ENCODE data around the gene GIMAP6.
"Not testable (repeated sequence)": the region's sequence is repeated elsewhere in the genome, so short reads cannot be mapped to it uniquely, and the experiment has no call there.

Gene GIMAP6

GRCh38 chr7:150585199-150585598 lies 47.0 kb downstream of the GIMAP6 start:
- no peak for DNase-seq (ENCODE audit: low read depth in 2 of 2)

DNA sequence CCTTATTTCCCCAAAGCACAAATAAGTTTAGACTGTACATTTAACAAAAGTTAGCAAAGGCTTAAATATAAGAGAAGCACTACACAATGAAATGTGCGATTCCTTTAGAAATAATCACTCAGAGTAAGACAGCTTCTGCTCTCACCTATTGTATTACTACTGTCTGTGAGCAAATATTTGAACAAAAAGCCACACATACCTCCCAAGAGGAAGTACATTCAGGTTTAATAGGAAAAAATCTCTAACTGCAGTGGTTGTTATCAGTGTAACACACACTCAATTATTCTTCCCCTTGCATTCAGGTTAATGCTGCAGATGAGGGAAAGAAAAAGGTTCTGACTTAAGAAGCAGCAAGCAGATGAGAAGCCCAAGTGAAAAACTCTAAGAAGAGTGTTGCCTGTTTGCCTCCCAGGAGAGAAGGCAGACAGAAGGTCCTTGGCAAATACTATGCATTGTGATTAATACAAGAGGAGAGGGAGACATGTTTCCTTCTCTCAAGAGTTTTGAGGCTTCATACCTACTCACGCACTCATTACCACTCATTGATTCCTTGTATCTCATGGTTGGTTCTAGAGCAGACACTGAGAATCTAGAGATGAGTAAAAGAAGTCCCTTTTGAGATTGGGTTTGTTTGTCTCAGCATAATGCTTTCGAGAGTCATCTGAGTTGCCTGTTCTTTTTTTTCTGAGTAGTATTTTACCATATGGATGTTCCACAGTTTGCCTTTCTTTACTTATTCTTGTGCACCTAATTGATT lies 51.4 kb downstream of the GIMAP6 start:
- no peak for DNase-seq (ENCODE audit: low read depth in 2 of 2)

DNA sequence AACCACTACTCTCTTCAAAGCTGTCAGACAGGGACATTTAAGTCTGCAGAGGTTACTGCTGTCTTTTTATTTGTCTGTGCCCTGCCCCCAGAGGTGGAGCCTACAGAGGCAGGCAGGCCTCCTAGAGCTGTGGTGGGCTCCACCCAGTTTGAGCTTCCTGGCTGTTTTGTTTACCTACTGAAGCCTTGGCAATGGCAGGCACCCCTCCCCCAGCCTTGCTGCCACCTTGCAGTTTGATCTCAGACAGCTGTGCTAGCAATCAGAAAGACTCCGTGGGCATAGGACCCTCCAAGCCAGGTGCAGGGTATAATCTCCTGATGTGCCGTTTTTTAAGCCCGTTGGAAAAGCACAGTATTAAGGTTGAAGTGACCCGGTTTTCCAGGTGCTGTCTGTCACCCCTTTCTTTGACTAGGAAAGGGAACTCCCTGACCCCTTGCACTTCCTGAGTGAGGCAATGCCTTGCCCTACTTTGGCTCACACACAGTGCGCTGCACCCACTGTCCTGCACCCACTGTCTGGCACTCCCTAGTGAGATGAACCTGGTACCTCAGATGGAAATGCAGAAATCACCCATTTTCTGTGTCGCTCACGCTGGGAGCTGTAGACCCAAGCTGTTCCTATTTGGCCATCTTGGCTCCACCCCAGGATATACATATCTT lies 52.1 kb downstream of the GIMAP6 start:
- not testable (repeated sequence) for DNase-seq (ENCODE audit: low read depth in 2 of 2)

Data from stimulated activated CD8-positive, alpha-beta memory T cell treated with anti-CD3 and anti-CD28 coated beads, Interleukin-15, amount 100 ng/mL, for 4 hours (primary cell).